HepG2 (cell line): Measurements from ENCODE around the gene GOLGB1. TPM values are rescaled to one million over a fixed set of nuclear protein-coding genes. Genes with fewer than 3 reads are reported as not detected.

Experiments
- ATAC-seq: fragments of 200-7000 bp; cut with Tn5 transposase; 3 replicates; pipeline ENCODE4 v1.9.1; 2020; ENCODE audit warnings: mild to moderate bottlenecking, moderate library complexity
- BruUV-seq: library from RNA; stranded (reverse); fragments of 400-500 nt; replicated peaks from 2 replicates; lab custom pipeline; 2021; lab: Mats Ljungman, UMichigan
- CTCF ChIA-PET: fragments of 300-600 bp; formaldehyde crosslinking; extraction: SDS; loops from one replicate; lab custom pipeline; 2021; ENCODE audit warnings: low total read pairs, inconsistent platforms, low intra/inter-chr PET ratio; lab: Yijun Ruan, JAX
- POLR2A ChIA-PET: fragments of 350-600 bp; sonication (Branson Sonifier 250); formaldehyde crosslinking; loops from one replicate; lab custom pipeline; 2020; ENCODE audit warnings: antibody characterized with exemption, inconsistent platforms; lab: Yijun Ruan, JAX
- DNase-seq: peaks from one replicate; pipeline ENCODE4 v3.0.0-alpha.2; 2015; ENCODE audit warnings: low spot score
- FAIRE-seq: peaks from 3 replicates; lab custom pipeline; 2011; peaks lifted over from hg19 to GRCh38; lab: Jason Lieb, UNC
- H2AFZ ChIP-seq: one replicate; pipeline ENCODE4 v1.6.1; 2011; ENCODE audit warnings: low read length, inconsistent platforms
- H3K27ac ChIP-seq: fragments of 300-600 bp; 3 replicates; pipeline ENCODE4 v1.8.0; 2011; ENCODE audit warnings: mixed run types, mild to moderate bottlenecking, mixed read lengths, low read length, inconsistent platforms; ENCODE audit not compliant: insufficient read depth; ENCODE audit errors: extremely low read length
- H3K27me3 ChIP-seq, 2 experiments: fragments of 200-600 bp in 1 of 2; 2 replicates in 1 of 2; 3 replicates in 1 of 2; pipeline versions ENCODE4 v1.6.0 to v1.8.0; 2011; ENCODE audit warnings: low read length in 2 of 2, mild to moderate bottlenecking in 2 of 2, moderate library complexity in 2 of 2, inconsistent platforms in 1 of 2; ENCODE audit not compliant: insufficient read depth in 2 of 2, control insufficient read depth in 1 of 2
- H3K36me3 ChIP-seq, 2 experiments: fragments of 200-600 bp in 1 of 2; replicated peaks in 1 of 2; 2 replicates in 1 of 2; 3 replicates in 1 of 2; pipeline versions ENCODE4 v1.5.1 to v1.8.0; 2011; ENCODE audit warnings: low read length in 2 of 2, inconsistent platforms in 1 of 2; ENCODE audit not compliant: insufficient read depth in 2 of 2, control insufficient read depth in 1 of 2
- H3K4me1 ChIP-seq: 2 replicates; pipeline ENCODE4 v1.5.1; 2012; ENCODE audit warnings: low read length, inconsistent platforms; ENCODE audit not compliant: insufficient read depth
- H3K4me2 ChIP-seq: 2 replicates; pipeline ENCODE4 v1.6.0; 2011; ENCODE audit warnings: low read depth, low read length, inconsistent platforms
- H3K4me3 ChIP-seq, 3 experiments: fragments of 200-600 bp in 1 of 3; sonication (generic), shearing (Covaris generic) in 1 of 3; replicated peaks in 1 of 3; 2 replicates each; pipeline ENCODE4 v1.5.1; 2011 to 2016; ENCODE audit warnings: low read length in 3 of 3, inconsistent platforms in 2 of 3, low read depth in 2 of 3, mild to moderate bottlenecking in 2 of 3, control low read depth in 1 of 3, mixed read lengths in 1 of 3; ENCODE audit not compliant: insufficient read depth in 1 of 3
- H3K79me2 ChIP-seq: one replicate; pipeline ENCODE4 v1.6.1; 2011; ENCODE audit warnings: low read length, inconsistent platforms; ENCODE audit not compliant: insufficient read depth
- H3K9ac ChIP-seq: 2 replicates; pipeline ENCODE4 v1.6.0; 2011; ENCODE audit warnings: mild to moderate bottlenecking, low read depth, low read length, inconsistent platforms; ENCODE audit not compliant: insufficient read depth
- H3K9me3 ChIP-seq: 2 replicates; pipeline ENCODE4 v1.5.1; 2012; ENCODE audit warnings: mild to moderate bottlenecking, low read length
- H4K20me1 ChIP-seq: 2 replicates; pipeline ENCODE4 v1.6.0; 2011; ENCODE audit warnings: inconsistent platforms, mild to moderate bottlenecking, low read length, moderate library complexity; ENCODE audit not compliant: insufficient read depth
- WGBS: methylation state at CpG from one replicate; pipeline ENCODE4 v1.1.6; 2017; ENCODE audit warnings: low lambda C conversion rate; 5-methylcytosine and 5-hydroxymethylcytosine counted together
- in situ Hi-C: cut with HindIII; loops from 2 replicates; pipeline ENCODE4 v1.10.0; 2017; ENCODE audit warnings: low pct_unique_long_range_greater_than_20kb; ENCODE audit not compliant: extremely low pct_ligation_motif_present
- intact Hi-C: fragments of 100-400 bp; cut with micrococcal nuclease; formaldehyde crosslinking; loops from one replicate; pipeline ENCODE4 v1.10.0; 2022; ENCODE audit not compliant: unreplicated experiment
- polyA plus RNA-seq, 8 experiments: library from polyadenylated mRNA; depleted of rRNA in 3 of 8; stranded (reverse) in 7 of 8; unstranded in 1 of 8; fragments of >200 nt; fragmentation: Illumina TruSeq in 4 of 8; extraction: Trizol in 4 of 8; gene quantifications; 2 replicates each; pipeline versions ENCODE4 v1.2.1 to v1.2.3, GENCODE V29; 2011 to 2016; ENCODE audit warnings: low read depth in 4 of 8, missing spikeins in 1 of 8, mixed read lengths in 1 of 8; ENCODE audit not compliant: insufficient read depth in 1 of 8
- total RNA-seq, 5 experiments: library from RNA; depleted of rRNA; stranded (reverse); fragments of >200 nt; fragmentation: Illumina TruSeq; extraction: Trizol; gene quantifications; 2 replicates each; pipeline ENCODE4 v1.2.3, GENCODE V29; 2016; ENCODE audit warnings: low read depth in 1 of 5
- TF ChIP-seq, protein P1 (sequence below): sonication (generic); formaldehyde crosslinking; IDR thresholded peaks from 2 replicates; pipeline ENCODE4 v1.4.0; 2020; ENCODE audit warnings: missing genetic modification reagents, mild to moderate bottlenecking, borderline replicate concordance
- TF ChIP-seq, protein P2 (sequence below): sonication (generic); formaldehyde crosslinking; IDR thresholded peaks from 2 replicates; pipeline ENCODE4 v1.4.0; 2020; ENCODE audit warnings: missing genetic modification reagents, borderline replicate concordance

Gene GOLGB1
- total and polyA plus RNA-seq, 2 of the 13 experiments (the other 11 are each of a cell fraction or from before 2014, with no cell fraction given), result 13.1 to 39.5 TPM

DNA sequence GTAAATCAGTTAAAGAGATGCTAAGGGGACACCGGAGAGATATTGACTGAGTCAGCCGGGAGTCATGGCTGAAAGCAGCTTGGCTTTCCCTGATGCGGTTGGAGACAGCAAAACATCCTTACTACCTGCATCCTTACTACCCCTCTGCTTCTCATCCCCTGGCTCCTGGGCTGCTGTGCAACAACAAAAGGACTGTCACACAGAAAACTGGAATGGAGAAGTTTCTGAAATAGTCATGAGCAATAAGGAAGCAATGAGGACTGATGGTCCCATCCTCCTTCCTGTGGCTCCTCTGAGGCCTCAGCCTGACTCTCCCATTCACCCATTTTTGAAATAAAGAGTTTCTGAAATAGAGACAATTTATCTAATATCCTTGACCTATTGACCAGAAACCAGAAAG, 90.0 kb downstream of the GOLGB1 start:
- Histone ChIP-seq H4K20me1 (no peaks in the 10 kb centered on the region), H3K4me3 (no peak overlapping the region)
- ATAC-seq, result no peak
- TF ChIP-seq, protein P1, sequence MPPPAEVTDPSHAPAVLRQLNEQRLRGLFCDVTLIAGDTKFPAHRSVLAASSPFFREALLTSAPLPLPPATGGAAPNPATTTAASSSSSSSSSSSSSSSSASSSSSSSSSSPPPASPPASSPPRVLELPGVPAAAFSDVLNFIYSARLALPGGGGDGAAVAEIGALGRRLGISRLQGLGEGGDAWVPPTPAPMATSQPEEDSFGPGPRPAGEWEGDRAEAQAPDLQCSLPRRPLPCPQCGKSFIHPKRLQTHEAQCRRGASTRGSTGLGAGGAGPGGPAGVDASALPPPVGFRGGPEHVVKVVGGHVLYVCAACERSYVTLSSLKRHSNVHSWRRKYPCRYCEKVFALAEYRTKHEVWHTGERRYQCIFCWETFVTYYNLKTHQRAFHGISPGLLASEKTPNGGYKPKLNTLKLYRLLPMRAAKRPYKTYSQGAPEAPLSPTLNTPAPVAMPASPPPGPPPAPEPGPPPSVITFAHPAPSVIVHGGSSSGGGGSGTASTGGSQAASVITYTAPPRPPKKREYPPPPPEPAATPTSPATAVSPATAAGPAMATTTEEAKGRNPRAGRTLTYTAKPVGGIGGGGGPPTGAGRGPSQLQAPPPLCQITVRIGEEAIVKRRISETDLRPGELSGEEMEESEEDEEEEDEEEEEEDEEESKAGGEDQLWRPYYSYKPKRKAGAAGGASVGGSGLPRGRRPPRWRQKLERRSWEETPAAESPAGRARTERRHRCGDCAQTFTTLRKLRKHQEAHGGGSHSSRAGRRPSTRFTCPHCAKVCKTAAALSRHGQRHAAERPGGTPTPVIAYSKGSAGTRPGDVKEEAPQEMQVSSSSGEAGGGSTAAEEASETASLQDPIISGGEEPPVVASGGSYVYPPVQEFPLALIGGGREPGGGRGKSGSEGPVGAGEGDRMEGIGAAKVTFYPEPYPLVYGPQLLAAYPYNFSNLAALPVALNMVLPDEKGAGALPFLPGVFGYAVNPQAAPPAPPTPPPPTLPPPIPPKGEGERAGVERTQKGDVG, result no peak
- TF ChIP-seq, protein P2, sequence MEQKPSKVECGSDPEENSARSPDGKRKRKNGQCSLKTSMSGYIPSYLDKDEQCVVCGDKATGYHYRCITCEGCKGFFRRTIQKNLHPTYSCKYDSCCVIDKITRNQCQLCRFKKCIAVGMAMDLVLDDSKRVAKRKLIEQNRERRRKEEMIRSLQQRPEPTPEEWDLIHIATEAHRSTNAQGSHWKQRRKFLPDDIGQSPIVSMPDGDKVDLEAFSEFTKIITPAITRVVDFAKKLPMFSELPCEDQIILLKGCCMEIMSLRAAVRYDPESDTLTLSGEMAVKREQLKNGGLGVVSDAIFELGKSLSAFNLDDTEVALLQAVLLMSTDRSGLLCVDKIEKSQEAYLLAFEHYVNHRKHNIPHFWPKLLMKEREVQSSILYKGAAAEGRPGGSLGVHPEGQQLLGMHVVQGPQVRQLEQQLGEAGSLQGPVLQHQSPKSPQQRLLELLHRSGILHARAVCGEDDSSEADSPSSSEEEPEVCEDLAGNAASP (CRISPR knock-in tag), result no peak
- TF ChIP-seq, all 625 proteins: peak for 0
- Histone ChIP-seq H3K36me3 (peaks cover 3 to 9% of the 10 kb centered on the region in 2 experiments; a peak in 3 of 5 replicates), H3K27ac (no peak overlapping the region), H3K79me2 (no peaks in the 10 kb centered on the region), H2AFZ (no peak overlapping the region), H3K9me3 (no peaks in the 10 kb centered on the region), H3K4me1 (peaks cover 10% of the 10 kb centered on the region; the same call in 1 of the 2 replicates), H3K4me2 (no peak overlapping the region), H3K27me3 (no peaks in the 10 kb centered on the region), H3K9ac (no peak overlapping the region)
- FAIRE-seq (no peak), DNase-seq (no peak)
- no TSS peak for BruUV-seq
- intact Hi-C loops, result no loop called here
- ChIA-PET POLR2A (no interaction called here), CTCF (no interaction called here)
- 65% methylated on average over 3 of the region's 3 CpGs for WGBS
- in situ Hi-C loops, result no loop called here
